Measurements from ENCODE around the gene LTF.

Gene LTF

DNA sequence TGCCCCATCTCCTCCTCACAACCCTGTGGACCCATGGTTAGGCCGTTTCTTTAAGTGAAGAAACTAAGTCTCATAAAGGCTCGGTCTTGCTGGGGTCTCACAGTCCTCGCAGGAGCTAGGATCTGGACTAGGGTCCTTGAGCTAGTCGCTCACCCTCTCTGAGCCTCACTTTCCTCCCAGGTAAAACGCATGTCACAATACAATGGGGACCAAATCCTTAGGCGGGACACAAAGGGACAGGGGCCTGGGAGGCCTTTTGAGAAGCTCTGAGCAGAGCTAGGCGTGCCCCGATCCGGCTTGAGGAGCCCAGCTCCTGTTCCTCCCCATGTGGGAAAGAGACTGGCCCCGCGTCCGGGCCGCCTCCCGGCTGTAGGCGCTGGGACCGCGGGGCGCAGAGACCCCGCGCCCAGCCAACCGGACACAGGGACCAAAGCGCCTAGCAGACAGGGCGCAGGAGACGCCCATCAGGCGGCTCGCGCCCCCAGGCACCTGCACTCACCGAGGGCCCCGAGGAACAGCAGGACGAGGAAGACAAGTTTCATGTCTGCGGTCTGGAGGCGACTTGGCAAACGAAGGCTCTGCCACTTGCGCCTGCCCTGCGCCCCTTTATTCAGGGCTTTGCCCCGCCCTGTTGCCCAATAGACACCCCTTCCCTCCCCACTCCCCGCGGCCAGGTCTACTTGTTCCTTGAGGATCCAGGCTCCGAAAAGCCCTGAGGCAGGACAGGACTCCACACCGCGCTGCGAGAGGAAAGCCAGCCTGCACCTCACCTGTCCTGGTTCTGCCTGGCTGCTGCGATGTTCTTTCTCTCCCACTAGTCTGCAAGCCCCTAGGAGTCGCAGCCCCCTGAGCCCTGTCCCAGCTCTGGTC, at the start of gene LTF:
TSS of gene LTF (minus strand) at position 580 of the 870 bp plus-strand sequence. CDS start at position 542, 38 bp downstream.
- no peak within 1 kb of the TSS for H3K4me3 ChIP-seq (replicated peaks in 1 of 2; ENCODE audit: low read depth in 2 of 2, low read length in 2 of 2)
- no peak for DNase-seq (ENCODE audit: low read depth in 2 of 2)
- TF ChIP-seq, protein P1, sequence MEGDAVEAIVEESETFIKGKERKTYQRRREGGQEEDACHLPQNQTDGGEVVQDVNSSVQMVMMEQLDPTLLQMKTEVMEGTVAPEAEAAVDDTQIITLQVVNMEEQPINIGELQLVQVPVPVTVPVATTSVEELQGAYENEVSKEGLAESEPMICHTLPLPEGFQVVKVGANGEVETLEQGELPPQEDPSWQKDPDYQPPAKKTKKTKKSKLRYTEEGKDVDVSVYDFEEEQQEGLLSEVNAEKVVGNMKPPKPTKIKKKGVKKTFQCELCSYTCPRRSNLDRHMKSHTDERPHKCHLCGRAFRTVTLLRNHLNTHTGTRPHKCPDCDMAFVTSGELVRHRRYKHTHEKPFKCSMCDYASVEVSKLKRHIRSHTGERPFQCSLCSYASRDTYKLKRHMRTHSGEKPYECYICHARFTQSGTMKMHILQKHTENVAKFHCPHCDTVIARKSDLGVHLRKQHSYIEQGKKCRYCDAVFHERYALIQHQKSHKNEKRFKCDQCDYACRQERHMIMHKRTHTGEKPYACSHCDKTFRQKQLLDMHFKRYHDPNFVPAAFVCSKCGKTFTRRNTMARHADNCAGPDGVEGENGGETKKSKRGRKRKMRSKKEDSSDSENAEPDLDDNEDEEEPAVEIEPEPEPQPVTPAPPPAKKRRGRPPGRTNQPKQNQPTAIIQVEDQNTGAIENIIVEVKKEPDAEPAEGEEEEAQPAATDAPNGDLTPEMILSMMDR (IDR thresholded peaks at IDR 0.05; ENCODE audit: low read depth, low read length) = no peak

DNA sequence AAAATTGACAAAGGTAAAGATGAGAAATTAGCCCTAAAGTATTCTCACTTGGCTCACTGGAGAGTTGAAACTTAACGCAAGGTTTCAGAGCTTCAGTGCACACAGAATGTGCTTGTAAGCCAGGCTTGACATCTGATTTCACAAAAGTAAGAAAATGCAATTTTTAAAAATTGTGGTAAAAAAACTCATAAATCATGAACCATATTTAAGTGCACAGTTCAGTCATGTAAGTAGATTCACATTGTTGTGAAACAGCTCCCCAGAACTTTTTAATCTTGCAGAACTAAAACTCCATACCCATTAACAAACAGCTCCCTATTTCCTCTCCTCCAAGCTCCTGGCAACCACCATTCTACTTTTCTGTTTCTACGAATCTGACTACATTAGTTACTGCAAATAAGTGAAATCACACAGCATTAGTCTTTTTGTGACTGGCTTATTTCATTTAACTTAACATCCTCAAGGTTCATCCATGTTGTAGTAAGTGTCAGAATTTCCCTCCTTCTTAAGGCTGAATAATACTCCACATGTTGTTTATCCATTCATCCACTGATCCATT, 47.6 kb upstream of the LTF start:
- DNase-seq (ENCODE audit: low read depth in 2 of 2) = no peak
- TF ChIP-seq, protein P1 (IDR thresholded peaks at IDR 0.05; ENCODE audit: low read depth, low read length) = no peak
- H3K4me3 ChIP-seq (replicated peaks in 1 of 2; ENCODE audit: low read depth in 2 of 2, low read length in 2 of 2) = no peak overlapping the region

DNA sequence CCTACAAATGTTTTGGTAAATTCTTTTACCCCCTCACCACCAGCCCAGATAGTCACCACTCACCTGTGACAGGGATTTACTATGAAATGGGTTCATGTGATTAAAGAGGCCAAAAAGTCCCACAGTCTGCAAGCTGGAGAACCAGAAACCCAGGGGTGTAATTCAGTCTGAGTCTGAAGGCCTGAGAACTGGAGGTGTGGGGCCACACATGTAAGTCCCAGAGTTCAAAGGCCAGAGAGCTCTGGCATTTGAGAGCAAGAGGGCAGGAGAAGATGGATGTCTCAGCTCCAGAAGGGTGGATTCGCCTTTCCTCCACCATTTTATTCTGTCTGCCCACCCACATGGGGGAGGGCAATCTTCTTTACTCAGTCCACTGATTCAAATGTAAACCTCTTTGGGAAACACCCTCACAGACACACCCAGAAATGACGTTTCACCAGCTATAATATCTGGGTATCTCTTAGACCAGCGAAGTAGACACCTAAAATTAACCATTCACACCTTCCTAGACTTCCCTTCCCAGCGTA, 45.0 kb upstream of the LTF start:
- no peak overlapping the region for H3K4me3 ChIP-seq (replicated peaks in 1 of 2; ENCODE audit: low read depth in 2 of 2, low read length in 2 of 2)
- no peak for DNase-seq (ENCODE audit: low read depth in 2 of 2)
- TF ChIP-seq, protein P1 (IDR thresholded peaks at IDR 0.05; ENCODE audit: low read depth, low read length) = no peak

DNA sequence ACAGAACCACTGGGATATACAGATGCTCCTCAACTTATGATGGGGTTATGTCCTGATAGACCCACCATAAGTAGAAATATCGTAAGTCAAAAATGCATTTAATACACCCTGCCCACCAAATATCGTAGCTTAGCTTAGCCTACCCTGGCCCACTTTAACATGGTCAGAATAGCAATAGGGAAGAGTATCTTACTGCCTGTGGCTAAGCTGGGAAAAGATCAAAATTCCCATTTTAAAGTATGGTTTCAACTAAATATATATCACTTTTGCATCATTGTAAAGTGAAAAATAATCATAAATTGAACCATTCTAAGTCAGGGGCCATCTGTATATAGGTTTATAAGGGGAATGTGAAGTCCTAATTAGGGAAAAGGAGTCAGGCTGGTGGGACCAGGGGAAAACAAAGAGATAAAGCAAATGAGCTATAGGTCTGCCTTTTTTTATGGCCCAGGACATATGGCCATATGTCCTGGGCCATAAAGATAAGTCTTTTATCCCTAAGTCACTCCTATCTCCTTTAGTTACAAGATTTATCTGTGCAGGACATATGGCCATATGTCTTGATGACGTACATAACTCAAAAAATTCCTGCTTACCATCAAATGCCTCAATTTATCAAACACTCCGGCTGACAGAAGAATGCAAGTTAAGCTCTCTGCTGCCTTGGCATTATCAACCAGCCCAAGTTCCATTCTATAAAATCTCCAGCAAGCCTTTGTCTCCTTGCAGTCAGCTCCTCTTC, 44.3 kb upstream of the LTF start:
- TF ChIP-seq, protein P1 (IDR thresholded peaks at IDR 0.05; ENCODE audit: low read depth, low read length) = no peak
- no peak for DNase-seq (ENCODE audit: low read depth in 2 of 2)
- no peak overlapping the region for H3K4me3 ChIP-seq (replicated peaks in 1 of 2; ENCODE audit: low read depth in 2 of 2, low read length in 2 of 2)

DNA sequence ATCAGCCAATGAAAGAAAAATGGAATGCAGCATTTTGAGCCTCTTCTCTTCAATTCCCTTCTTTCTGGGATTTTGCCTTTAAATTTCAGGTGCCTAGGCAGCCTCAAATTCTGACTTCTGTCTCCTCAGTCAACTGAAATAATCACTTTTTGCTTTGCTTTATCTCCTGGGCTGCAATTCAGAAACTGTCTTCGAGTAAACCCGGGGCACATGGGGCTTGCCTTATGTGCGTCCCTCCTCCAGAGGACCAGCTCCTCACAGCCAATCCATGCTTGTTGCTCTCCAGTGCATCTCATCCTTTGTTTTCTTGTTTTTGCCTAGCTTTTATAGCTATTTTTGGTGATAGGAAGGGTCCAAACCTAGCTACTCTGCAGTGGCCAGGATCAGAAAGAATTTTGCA, 41.8 kb upstream of the LTF start:
- no peak overlapping the region for H3K4me3 ChIP-seq (replicated peaks in 1 of 2; ENCODE audit: low read depth in 2 of 2, low read length in 2 of 2)
- TF ChIP-seq, protein P1 (IDR thresholded peaks at IDR 0.05; ENCODE audit: low read depth, low read length) = no peak
- DNase-seq (ENCODE audit: low read depth in 2 of 2) = no peak

DNA sequence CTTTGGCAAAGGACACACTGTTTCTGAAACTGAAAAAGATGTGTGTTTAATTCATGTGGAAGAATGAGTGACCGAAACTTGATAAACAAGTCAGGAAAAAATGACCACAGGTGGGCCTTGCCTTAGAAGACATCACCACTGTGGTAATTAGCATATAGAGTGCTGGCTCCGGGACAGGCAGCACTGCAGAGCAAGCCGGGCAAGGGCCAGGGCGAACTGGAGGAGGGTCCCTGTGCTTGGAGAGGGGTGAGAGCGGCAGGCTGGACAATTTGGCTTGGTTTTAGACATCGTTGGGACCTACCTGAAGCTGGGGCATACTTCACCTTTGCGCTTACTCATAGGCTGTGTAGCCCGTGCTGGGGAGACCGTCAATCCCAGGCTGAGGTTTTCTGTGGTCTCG, 41.2 kb upstream of the LTF start:
- DNase-seq (ENCODE audit: low read depth in 2 of 2) = no peak
- H3K4me3 ChIP-seq (replicated peaks in 1 of 2; ENCODE audit: low read depth in 2 of 2, low read length in 2 of 2) = no peak overlapping the region
- TF ChIP-seq, protein P1 (IDR thresholded peaks at IDR 0.05; ENCODE audit: low read depth, low read length) = no peak
